Subcutaneous abdominal adipose tissue (tissue), 5 donors: Measurements from ENCODE around the gene RAB33A.

Source experiments
- H3K27ac ChIP-seq: one replicate; pipeline ENCODE4 v1.7.0; 2013; ENCODE audit warnings: low read depth, mild to moderate bottlenecking, inconsistent platforms, low read length, moderate library complexity
- H3K27me3 ChIP-seq, 5 donors: one replicate each; pipeline ENCODE4 v1.7.0; 2013; ENCODE audit warnings: low read length in 5 of 5, inconsistent platforms in 1 of 5; ENCODE audit not compliant: control insufficient read depth in 5 of 5, insufficient read depth in 4 of 5
- H3K36me3 ChIP-seq, 5 donors: one replicate each; pipeline ENCODE4 v1.7.0; 2013; ENCODE audit warnings: low read length in 5 of 5; ENCODE audit not compliant: control insufficient read depth in 5 of 5, insufficient read depth in 5 of 5
- H3K4me1 ChIP-seq, 5 donors: one replicate each; pipeline ENCODE4 v1.7.0; 2013; ENCODE audit warnings: low read length in 5 of 5, mild to moderate bottlenecking in 3 of 5, moderate library complexity in 1 of 5; ENCODE audit not compliant: control insufficient read depth in 5 of 5, insufficient read depth in 5 of 5
- H3K4me3 ChIP-seq, 5 donors: one replicate each; pipeline ENCODE4 v1.7.0; 2013; ENCODE audit warnings: low read length in 5 of 5, low read depth in 1 of 5
- H3K9ac ChIP-seq, 5 donors: one replicate each; pipeline ENCODE4 v1.7.0; 2013; ENCODE audit warnings: low read length in 5 of 5, mild to moderate bottlenecking in 4 of 5, moderate library complexity in 3 of 5
- H3K9me3 ChIP-seq, 5 donors: one replicate each; pipeline ENCODE4 v1.7.0; 2013; ENCODE audit warnings: low read length in 5 of 5; ENCODE audit not compliant: control insufficient read depth in 5 of 5
- donor health status: healthy.
- donor health status: healthy.
- donor health status: healthy.
- donor health status: healthy.
- donor health status: healthy.

RAB33A gene

DNA sequence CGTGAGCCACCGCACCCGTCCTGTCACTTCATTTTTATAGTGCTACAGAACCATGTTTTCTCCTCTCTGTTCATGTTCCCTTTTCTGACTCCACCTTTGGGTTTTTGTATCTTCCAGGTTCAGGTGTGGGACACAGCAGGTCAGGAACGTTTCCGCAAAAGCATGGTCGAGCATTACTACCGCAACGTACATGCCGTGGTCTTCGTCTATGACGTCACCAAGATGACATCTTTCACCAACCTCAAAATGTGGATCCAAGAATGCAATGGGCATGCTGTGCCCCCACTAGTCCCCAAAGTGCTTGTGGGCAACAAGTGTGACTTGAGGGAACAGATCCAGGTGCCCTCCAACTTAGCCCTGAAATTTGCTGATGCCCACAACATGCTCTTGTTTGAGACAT lies 12.4 kb downstream of the RAB33A start:
- Histone ChIP-seq H3K27ac (no peak overlapping the region), H3K4me3 (no peak overlapping the region), H3K9ac (no peak overlapping the region), H3K4me1 (no peaks in the 10 kb centered on the region), H3K27me3 (peaks cover 0 to 8% (median 2%) of the 10 kb centered on the region in 5 donors), H3K9me3 (no peaks in the 10 kb centered on the region), H3K36me3 (no peaks in the 10 kb centered on the region)

DNA sequence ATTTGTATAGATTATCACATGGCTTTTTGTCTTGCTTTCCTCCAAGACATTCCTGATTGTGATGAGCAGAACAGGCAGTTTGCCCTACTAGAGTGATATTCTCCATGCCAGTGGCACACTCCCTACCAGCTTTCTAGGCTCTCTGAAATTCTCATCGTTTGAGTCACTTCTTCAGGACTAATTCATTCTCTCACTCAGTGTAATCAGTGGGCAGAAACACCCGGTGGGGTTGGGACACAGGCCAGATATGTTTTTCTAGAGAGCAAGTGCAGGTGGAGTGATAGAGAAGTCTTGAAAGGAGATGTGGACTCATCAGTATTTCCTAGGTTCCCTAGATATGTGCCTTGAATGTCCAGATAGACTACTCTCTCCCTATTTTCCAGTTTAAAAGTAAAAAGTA lies 13.1 kb downstream of the RAB33A start:
- Histone ChIP-seq H3K4me3 (no peak overlapping the region), H3K27ac (no peak overlapping the region)

DNA sequence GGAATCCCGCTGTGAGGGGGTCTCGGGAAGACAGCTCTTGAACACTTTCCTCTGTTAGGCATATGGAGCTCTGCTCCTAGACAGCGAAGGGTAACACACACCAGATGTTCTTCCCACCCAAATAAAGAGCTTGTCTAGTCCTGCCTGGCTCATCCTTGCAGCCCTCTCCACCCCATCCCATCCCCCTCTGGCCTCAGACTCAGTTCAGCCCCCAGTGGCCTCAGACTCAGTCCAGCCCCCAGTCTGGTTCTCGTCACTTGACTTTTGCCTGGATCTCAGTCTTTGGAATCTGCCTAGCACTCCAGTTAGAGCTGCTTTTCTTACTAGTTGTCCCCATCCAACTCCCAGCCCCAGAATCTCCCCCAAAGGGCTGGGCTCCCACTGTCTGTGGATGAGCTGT lies 14.9 kb downstream of the RAB33A start:
- Histone ChIP-seq H3K4me1 (no peaks in the 10 kb centered on the region), H3K27ac (no peak overlapping the region), H3K36me3 (no peaks in the 10 kb centered on the region), H3K4me3 (no peak overlapping the region), H3K27me3 (peaks cover 0 to 14% (median 6%) of the 10 kb centered on the region in 5 donors), H3K9me3 (no peaks in the 10 kb centered on the region), H3K9ac (no peak overlapping the region)

More for the DNA sequence above, 13.1 kb downstream of the RAB33A start:
- Histone ChIP-seq H3K4me1 (no peaks in the 10 kb centered on the region), H3K9me3 (no peaks in the 10 kb centered on the region), H3K27me3 (peaks cover 0 to 7% (median 2%) of the 10 kb centered on the region in 5 donors), H3K36me3 (no peaks in the 10 kb centered on the region), H3K9ac (no peak overlapping the region)

DNA sequence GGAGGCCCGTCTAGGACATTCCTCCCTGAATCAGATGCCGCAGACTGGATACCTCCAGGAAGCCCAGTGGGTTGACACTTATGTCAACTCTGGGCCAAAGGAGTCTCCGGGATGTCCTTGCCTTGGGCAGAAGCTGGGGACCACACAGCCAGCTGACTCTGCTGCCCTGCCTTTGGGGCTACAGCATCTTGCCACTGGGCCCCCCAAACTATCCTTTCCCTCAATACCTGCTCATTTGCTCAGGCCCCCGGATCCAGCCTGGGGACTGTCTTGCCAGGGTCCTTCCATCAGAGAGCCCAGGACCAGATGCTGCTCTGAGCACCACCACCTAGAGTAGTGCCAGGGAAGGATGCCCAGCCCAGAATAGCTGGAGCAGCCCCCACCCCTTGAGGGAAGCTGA lies 19.0 kb downstream of the RAB33A start:
- no peaks in the 10 kb centered on the region for H3K36me3 ChIP-seq
- no peaks in the 10 kb centered on the region for H3K9me3 ChIP-seq
- H3K27ac ChIP-seq: no peak overlapping the region
- H3K4me3 ChIP-seq: no peak overlapping the region
- no peak overlapping the region for H3K9ac ChIP-seq
- peaks cover 0 to 14% (median 4%) of the 10 kb centered on the region in 5 donors for H3K27me3 ChIP-seq
- H3K4me1 ChIP-seq: no peaks in the 10 kb centered on the region

DNA sequence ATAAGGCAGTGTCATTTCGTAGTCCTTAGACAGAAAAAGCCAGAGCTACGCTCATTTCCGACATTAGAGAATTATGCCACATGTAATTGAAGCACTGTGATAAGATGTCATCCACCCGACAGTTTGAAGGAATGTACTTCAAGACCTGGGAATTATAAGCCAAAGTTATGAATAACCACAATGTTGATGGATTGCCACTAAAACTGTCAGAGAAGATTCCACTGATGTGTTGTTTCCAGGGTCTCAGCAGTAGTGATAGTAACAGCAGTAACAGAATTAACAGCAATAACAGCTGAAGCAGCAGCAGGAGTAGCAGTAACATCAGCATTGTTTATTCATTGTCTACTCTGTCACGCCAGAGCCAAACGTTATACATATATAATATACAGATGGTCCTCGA lies 24.7 kb downstream of the RAB33A start:
- H3K4me1 ChIP-seq: no peaks in the 10 kb centered on the region
- no peak overlapping the region for H3K9ac ChIP-seq
- H3K27ac ChIP-seq: no peak overlapping the region
- no peak overlapping the region for H3K4me3 ChIP-seq
- H3K9me3 ChIP-seq: no peaks in the 10 kb centered on the region
- H3K36me3 ChIP-seq: no peaks in the 10 kb centered on the region
- peaks cover 0 to 5% (median 0%) of the 10 kb centered on the region in 5 donors for H3K27me3 ChIP-seq

DNA sequence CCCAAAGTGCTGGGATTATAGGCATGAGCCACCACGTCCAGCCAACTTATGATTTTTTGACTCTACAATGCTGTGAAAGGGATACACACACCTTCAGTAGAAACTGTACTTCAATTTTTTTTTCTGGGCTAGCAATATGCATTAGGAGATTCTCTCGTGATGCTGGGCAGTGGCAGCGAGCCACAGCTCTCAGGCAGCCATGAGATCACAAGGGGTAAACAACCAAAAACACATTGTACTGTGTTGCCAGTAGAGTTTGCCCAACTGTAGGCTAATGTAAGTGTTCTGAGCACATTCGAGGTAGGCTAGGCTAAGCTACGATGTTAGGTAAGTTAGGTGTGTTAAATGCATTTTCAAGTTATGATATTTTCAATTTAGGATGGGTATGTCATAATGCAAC lies 25.7 kb downstream of the RAB33A start:
- Histone ChIP-seq H3K27ac (no peak overlapping the region), H3K4me3 (no peak overlapping the region), H3K9me3 (no peaks in the 10 kb centered on the region), H3K9ac (no peak overlapping the region), H3K27me3 (peaks cover 0 to 5% (median 0%) of the 10 kb centered on the region in 5 donors), H3K36me3 (no peaks in the 10 kb centered on the region), H3K4me1 (no peaks in the 10 kb centered on the region)

DNA sequence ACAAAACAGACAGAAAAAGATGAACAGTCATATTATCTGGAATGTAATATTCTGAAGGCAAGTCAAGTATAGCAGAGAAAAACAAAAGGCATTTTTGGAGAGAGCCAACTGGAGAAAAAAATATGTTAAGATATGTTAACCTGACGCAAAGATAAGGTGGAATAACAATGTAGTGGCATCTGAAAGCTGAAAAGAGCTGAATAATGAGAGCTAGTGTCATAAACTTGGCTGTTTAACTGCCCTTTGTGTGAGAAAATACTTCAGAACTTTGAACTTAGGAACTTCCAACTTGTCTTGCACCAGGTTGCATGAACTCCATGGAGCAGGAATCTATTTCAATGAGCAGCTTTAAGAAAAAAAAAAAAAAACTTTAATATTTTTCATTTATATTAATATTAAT lies 32.9 kb downstream of the RAB33A start:
- Histone ChIP-seq H3K36me3 (peaks cover 2 to 5% (median 4%) of the 10 kb centered on the region in 5 donors), H3K4me1 (no peaks in the 10 kb centered on the region), H3K9ac (no peak overlapping the region), H3K27me3 (peaks cover 0 to 3% (median 0%) of the 10 kb centered on the region in 5 donors), H3K9me3 (no peaks in the 10 kb centered on the region), H3K27ac (no peak overlapping the region), H3K4me3 (no peak overlapping the region)

DNA sequence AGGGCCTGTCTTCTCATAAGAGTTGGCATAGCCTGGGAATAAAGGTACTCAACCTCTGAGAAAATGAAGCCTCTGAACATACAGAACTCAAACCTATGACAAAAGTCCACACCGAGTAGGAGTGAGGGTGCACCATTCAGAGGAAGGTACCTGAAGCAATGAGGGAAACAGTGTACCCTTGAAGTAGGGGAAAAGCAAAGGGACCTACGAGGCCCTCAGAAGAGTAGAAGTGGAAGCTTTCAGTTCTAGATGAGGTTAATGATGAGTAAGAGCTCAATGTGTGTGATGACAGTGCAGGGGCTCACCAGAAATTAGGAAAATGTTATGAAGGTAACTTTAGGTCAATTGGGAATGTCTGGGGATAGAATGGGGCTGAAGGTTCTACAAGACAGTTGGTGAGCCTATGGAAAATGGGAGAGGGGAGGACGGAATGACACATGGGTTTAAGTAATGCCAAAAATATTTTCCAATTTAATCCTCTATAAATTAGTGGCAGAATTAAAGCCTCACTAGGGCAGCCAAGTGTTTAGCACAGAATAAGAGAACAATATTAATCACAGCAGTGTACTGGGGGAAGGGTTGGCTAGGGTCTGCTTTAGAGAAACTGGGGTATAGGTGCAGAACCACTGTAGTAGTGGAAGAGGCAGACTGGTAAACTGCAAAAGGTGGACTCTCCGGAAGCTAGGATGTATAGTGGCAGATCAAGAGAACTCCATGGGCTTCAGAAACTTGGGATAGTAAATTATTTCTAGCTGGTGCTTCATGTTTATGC lies 39.8 kb downstream of the RAB33A start:
- no peaks in the 10 kb centered on the region for H3K4me1 ChIP-seq
- peaks cover 2 to 16% (median 5%) of the 10 kb centered on the region in 5 donors for H3K36me3 ChIP-seq
- no peaks in the 10 kb centered on the region for H3K9me3 ChIP-seq
- H3K9ac ChIP-seq: no peak overlapping the region
- no peak overlapping the region for H3K4me3 ChIP-seq
- H3K27ac ChIP-seq: no peak overlapping the region
- H3K27me3 ChIP-seq: no peaks in the 10 kb centered on the region

DNA sequence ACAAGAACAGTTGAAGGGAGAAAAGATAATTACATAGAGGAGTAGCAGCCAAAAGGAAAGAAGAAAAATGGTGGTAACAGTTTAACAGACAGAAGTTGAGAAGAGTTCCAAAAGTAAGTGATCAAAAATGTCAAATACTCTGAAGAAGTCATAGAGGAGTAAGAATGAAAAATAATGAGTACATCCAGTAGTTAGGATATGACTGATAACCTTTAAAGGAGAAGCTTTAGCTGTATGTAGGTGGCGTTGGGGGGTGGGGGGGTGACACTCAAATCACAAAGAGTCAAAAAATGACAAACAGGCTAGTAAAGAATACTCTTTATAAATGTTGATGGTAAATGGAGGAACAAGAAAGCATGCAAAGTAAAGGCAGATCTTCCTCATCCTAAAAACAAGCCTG lies 40.6 kb downstream of the RAB33A start:
- peaks cover 2 to 16% (median 5%) of the 10 kb centered on the region in 5 donors for H3K36me3 ChIP-seq

DNA sequence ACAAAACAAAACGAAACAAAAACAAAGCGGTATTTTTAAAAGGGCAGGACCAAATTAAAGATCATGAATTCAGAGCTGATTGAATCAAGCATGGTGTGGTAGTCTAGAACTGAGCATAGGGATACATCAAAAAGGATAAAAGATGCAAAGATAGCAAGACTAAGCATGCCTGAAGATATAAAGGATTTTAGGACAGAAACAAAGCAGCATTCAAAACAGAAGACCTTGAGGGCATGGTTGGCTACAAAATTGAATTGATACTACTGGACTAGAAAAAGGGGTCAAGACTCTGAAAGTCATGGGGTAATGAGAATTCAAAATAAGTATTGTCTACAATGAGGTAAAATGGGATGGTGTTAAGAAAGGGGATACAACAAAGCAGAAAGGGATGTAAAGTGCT lies 41.6 kb downstream of the RAB33A start:
- Histone ChIP-seq H3K36me3 (peaks cover 2 to 16% (median 5%) of the 10 kb centered on the region in 5 donors), H3K27me3 (no peaks in the 10 kb centered on the region), H3K9ac (no peak overlapping the region)

More for the DNA sequence above, 40.6 kb downstream of the RAB33A start:
- Histone ChIP-seq H3K4me3 (no peak overlapping the region), H3K4me1 (no peaks in the 10 kb centered on the region), H3K27ac (no peak overlapping the region), H3K9me3 (no peaks in the 10 kb centered on the region), H3K9ac (no peak overlapping the region), H3K27me3 (no peaks in the 10 kb centered on the region)

More for the DNA sequence above, 41.6 kb downstream of the RAB33A start:
- Histone ChIP-seq H3K4me1 (no peaks in the 10 kb centered on the region), H3K27ac (no peak overlapping the region), H3K4me3 (no peak overlapping the region), H3K9me3 (no peaks in the 10 kb centered on the region)
